HAP-1 (cell line): ENCODE results near the gene MOCS2.

Experiments
- DNase-seq, 2 experiments: peaks; one replicate each; pipeline ENCODE4 v3.0.0-alpha.2; 2016 to 2020; ENCODE audit warnings: low spot score in 2 of 2
- H3K27me3 ChIP-seq: fragments of 250-450 bp; sonication (Bioruptor Pico); 2 replicates; pipeline ENCODE4 v1.5.1; 2020; ENCODE audit warnings: low read depth, mild to moderate bottlenecking, moderate library complexity
- H3K36me3 ChIP-seq: fragments of 250-450 bp; sonication (Bioruptor Pico); replicated peaks from 2 replicates; pipeline ENCODE4 v1.5.1; 2020; ENCODE audit warnings: mild to moderate bottlenecking
- H3K4me1 ChIP-seq: fragments of 250-450 bp; sonication (Bioruptor Pico); 2 replicates; pipeline ENCODE4 v1.5.1; 2020; ENCODE audit warnings: mild to moderate bottlenecking
- H3K4me3 ChIP-seq: fragments of 250-450 bp; sonication (Bioruptor Pico); 2 replicates; pipeline ENCODE4 v1.5.1; 2020; ENCODE audit warnings: mild to moderate bottlenecking, moderate library complexity
- H3K9me3 ChIP-seq: fragments of 250-450 bp; sonication (Bioruptor Pico); 2 replicates; pipeline ENCODE4 v1.5.1; 2020; ENCODE audit warnings: mild to moderate bottlenecking, moderate library complexity
- in situ Hi-C: fragments of 300-500 bp; cut with MboI; formaldehyde crosslinking; loops from 3 replicates; pipeline ENCODE4 v1.14.3; 2020; ENCODE audit warnings: low sequenced_read_pairs, inconsistent platforms, mixed read lengths

The MOCS2 gene

GRCh38 chr5:53109443-53110127, at the start of gene MOCS2:
MOCS2 (minus strand) TSS chr5:53109757; CDS start chr5:53107174, 2,583 bp downstream.
- in situ Hi-C loops = no loop called here
- H3K36me3 ChIP-seq = no peaks in the 10 kb centered on the region

GRCh38 chr5:53151713-53152458, 42.3 kb upstream of the MOCS2 start:
- Histone ChIP-seq H3K27me3 (no peaks in the 10 kb centered on the region), H3K9me3 (no peaks in the 10 kb centered on the region), H3K4me3 (no peak overlapping the region), H3K4me1 (no peaks in the 10 kb centered on the region), H3K36me3 (no peaks in the 10 kb centered on the region)
- no peak for DNase-seq
- in situ Hi-C loops = loop anchor here (25.0 kb wide), 1 partner anchor 1085 kb away; no protein-coding TSS in a partner anchor

More at GRCh38 chr5:53109443-53110127, at the start of gene MOCS2:
- Histone ChIP-seq H3K4me3 (peak within 1 kb of the TSS; percentile 48), H3K27me3 (no peaks in the 10 kb centered on the region), H3K9me3 (no peaks in the 10 kb centered on the region), H3K4me1 (peaks cover 31% of the 10 kb centered on the region)
- peak; percentile 82 to 92 for DNase-seq

GRCh38 chr5:53133020-53133419, 23.5 kb upstream of the MOCS2 start:
- DNase-seq = no peak
- in situ Hi-C loops = no loop called here
- Histone ChIP-seq H3K36me3 (no peaks in the 10 kb centered on the region), H3K4me1 (no peaks in the 10 kb centered on the region), H3K9me3 (no peaks in the 10 kb centered on the region), H3K4me3 (no peak overlapping the region), H3K27me3 (no peaks in the 10 kb centered on the region)

- Histone ChIP-seq H3K27me3 (no peaks in the 10 kb centered on the region), H3K4me3 (no peak overlapping the region), H3K36me3 (no peaks in the 10 kb centered on the region), H3K9me3 (no peaks in the 10 kb centered on the region), H3K4me1 (no peaks in the 10 kb centered on the region)
- in situ Hi-C loops = no loop called here
- no peak for DNase-seq
These were observed 20.7 kb upstream of the MOCS2 start for GRCh38 chr5:53130266-53130665.

- Histone ChIP-seq H3K4me1 (no peaks in the 10 kb centered on the region), H3K36me3 (no peaks in the 10 kb centered on the region), H3K9me3 (no peaks in the 10 kb centered on the region), H3K27me3 (no peaks in the 10 kb centered on the region), H3K4me3 (no peak overlapping the region)
- no peak for DNase-seq
- in situ Hi-C loops = no loop called here
These were observed 18.9 kb upstream of the MOCS2 start for GRCh38 chr5:53128481-53128880.

GRCh38 chr5:53127107-53127506, 17.6 kb upstream of the MOCS2 start:
- in situ Hi-C loops = no loop called here
- no peak for DNase-seq
- Histone ChIP-seq H3K36me3 (no peaks in the 10 kb centered on the region), H3K4me1 (no peaks in the 10 kb centered on the region), H3K4me3 (no peak overlapping the region), H3K9me3 (no peaks in the 10 kb centered on the region), H3K27me3 (no peaks in the 10 kb centered on the region)

GRCh38 chr5:53126521-53126920, 17.0 kb upstream of the MOCS2 start:
- in situ Hi-C loops = no loop called here
- H3K4me1 ChIP-seq = no peaks in the 10 kb centered on the region
- no peaks in the 10 kb centered on the region for H3K36me3 ChIP-seq
- no peak overlapping the region for H3K4me3 ChIP-seq
- DNase-seq = no peak
- H3K9me3 ChIP-seq = no peaks in the 10 kb centered on the region
- H3K27me3 ChIP-seq = no peaks in the 10 kb centered on the region

GRCh38 chr5:53123702-53124101, 14.1 kb upstream of the MOCS2 start:
- H3K9me3 ChIP-seq = no peaks in the 10 kb centered on the region
- no peak overlapping the region for H3K4me3 ChIP-seq
- no peaks in the 10 kb centered on the region for H3K27me3 ChIP-seq
- no peaks in the 10 kb centered on the region for H3K36me3 ChIP-seq
- no peak for DNase-seq
- in situ Hi-C loops = no loop called here
- no peaks in the 10 kb centered on the region for H3K4me1 ChIP-seq

GRCh38 chr5:53120165-53120564, 10.6 kb upstream of the MOCS2 start:
- H3K4me3 ChIP-seq = no peak overlapping the region
- no peak for DNase-seq
- in situ Hi-C loops = no loop called here
- no peaks in the 10 kb centered on the region for H3K4me1 ChIP-seq
- H3K27me3 ChIP-seq = no peaks in the 10 kb centered on the region
- H3K9me3 ChIP-seq = no peaks in the 10 kb centered on the region
- H3K36me3 ChIP-seq = no peaks in the 10 kb centered on the region

GRCh38 chr5:53118879-53119278, 9.3 kb upstream of the MOCS2 start:
- no peaks in the 10 kb centered on the region for H3K9me3 ChIP-seq
- in situ Hi-C loops = no loop called here
- DNase-seq = no peak

GRCh38 chr5:53116597-53116996, 7.0 kb upstream of the MOCS2 start:
- no peaks in the 10 kb centered on the region for H3K36me3 ChIP-seq
- no peaks in the 10 kb centered on the region for H3K9me3 ChIP-seq
- DNase-seq = no peak
- in situ Hi-C loops = no loop called here
- H3K4me3 ChIP-seq = no peak overlapping the region
- no peaks in the 10 kb centered on the region for H3K27me3 ChIP-seq
- no peaks in the 10 kb centered on the region for H3K4me1 ChIP-seq

More at GRCh38 chr5:53118879-53119278, 9.3 kb upstream of the MOCS2 start:
- no peaks in the 10 kb centered on the region for H3K4me1 ChIP-seq
- no peaks in the 10 kb centered on the region for H3K36me3 ChIP-seq
- H3K27me3 ChIP-seq = no peaks in the 10 kb centered on the region
- no peak overlapping the region for H3K4me3 ChIP-seq

- Histone ChIP-seq H3K4me1 (peaks cover 6% of the 10 kb centered on the region), H3K27me3 (no peaks in the 10 kb centered on the region), H3K36me3 (no peaks in the 10 kb centered on the region), H3K9me3 (no peaks in the 10 kb centered on the region), H3K4me3 (no peak overlapping the region)
- in situ Hi-C loops = no loop called here
- DNase-seq = peak in 1 of 2 experiments; percentile 27
These were observed 5.4 kb upstream of the MOCS2 start for GRCh38 chr5:53114988-53115387.

GRCh38 chr5:53113947-53114346, 4.4 kb upstream of the MOCS2 start:
- Histone ChIP-seq H3K4me1 (peaks cover 8% of the 10 kb centered on the region), H3K36me3 (no peaks in the 10 kb centered on the region), H3K9me3 (no peaks in the 10 kb centered on the region), H3K4me3 (no peak overlapping the region), H3K27me3 (no peaks in the 10 kb centered on the region)
- in situ Hi-C loops = no loop called here
- DNase-seq = no peak

GRCh38 chr5:53112909-53113308, 3.4 kb upstream of the MOCS2 start:
- in situ Hi-C loops = no loop called here
- Histone ChIP-seq H3K4me1 (peaks cover 8% of the 10 kb centered on the region), H3K9me3 (no peaks in the 10 kb centered on the region), H3K4me3 (no peak overlapping the region), H3K27me3 (no peaks in the 10 kb centered on the region), H3K36me3 (no peaks in the 10 kb centered on the region)
- no peak for DNase-seq
